HG03575 (cell line): ENCODE results near the gene UCK2.

Experiments
- ATAC-seq: cut with Tn5 transposase; IDR thresholded peaks from one replicate; pipeline ENCODE4 v1.9.1; 2021; ENCODE audit not compliant: unreplicated experiment, insufficient number of reproducible peaks, low FRiP score; ENCODE audit errors: extremely low read depth

UCK2 gene

GRCh38 chr1:165915480-165915879 is 88.1 kb downstream of the UCK2 start:
- no peak for ATAC-seq

DNA sequence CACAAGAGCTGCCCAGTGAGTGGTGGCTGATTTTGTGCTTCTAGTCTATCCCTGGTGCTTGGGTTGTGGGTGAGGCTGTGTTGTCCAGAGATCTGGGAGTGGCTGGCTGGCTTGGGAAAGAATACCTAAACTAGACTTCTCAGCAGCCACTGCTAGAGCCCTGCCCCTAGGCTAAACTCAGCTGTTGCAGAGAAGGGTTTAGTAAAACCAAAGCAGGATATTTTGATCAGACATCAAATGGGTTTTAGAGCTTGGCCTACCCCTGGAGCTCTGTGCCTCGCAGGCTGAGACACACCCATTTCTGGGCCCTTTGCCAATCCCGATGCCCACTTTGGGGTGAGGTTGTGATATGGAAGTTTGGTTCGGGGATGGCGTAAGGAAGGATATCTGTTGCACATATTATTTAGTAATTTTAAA is 88.5 kb downstream of the UCK2 start:
- no peak for ATAC-seq

DNA sequence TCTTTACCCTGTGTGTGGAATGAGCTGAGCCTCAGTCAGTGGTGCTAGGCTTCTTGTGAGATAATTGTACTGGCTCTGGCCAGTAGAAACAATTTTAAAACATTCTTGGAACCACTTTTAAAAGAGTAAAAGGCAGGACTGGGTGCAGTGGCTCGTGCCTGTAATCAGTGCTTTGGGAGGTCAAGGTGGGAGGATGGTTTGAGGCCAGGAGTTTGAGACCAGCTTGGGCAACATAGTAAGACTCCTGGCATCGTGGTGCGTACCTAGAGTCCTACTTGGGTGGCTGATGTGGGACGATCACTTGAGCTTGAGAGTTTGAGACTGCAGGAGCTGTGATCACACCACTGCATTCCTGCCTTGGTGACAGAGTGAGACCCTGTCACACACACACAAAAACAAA is 89.8 kb downstream of the UCK2 start:
- no peak for ATAC-seq

- ATAC-seq, result no peak
These were observed 96.7 kb downstream of the UCK2 start for GRCh38 chr1:165924117-165924516.

DNA sequence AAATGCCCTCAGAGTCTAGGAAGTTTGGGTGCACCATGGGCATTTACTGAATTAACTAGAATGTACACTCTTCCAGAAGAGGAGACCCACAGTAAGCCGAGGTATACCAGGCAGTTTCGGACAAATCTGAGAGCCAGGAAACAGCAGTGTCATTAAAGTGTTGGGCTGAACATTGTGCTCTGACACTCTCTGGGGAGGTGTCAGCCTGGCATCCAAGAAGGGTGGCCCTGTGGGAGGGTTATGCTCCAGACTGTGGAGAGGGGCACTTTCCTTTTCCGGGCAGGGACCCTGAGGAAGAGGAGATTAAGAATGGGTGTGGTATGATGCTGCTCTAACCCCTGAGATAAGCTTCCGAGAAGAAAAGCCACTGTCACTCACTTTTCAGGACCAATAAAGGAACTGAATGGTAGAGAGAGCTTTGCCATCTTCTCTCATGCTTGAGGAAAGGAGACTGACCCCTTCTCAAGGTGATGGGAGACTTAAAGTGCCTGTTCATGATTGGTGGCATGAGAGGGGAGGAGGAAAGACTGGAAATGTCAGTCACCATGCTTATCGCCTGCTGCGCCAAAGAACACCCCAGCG is 98.2 kb downstream of the UCK2 start:
- ATAC-seq, result no peak

DNA sequence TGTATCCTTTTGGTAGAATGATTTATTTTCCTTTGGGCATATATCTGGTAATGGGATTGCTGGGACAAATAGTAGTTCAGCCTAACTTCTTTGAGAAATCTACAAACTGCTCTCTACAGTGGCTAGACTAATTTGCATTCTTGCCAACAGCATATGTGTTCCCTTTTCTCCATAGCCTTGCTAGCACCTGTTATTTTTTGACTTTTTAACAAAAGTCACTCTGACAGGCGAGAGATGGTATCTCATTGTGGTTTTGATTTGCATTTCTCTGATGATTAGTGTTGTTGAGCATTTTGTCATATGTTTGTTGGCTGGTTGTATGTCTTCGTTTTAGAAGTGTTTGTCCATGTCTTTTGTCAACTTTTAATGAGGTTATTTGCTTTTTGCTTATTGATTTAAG is 99.8 kb downstream of the UCK2 start:
- ATAC-seq, result no peak

DNA sequence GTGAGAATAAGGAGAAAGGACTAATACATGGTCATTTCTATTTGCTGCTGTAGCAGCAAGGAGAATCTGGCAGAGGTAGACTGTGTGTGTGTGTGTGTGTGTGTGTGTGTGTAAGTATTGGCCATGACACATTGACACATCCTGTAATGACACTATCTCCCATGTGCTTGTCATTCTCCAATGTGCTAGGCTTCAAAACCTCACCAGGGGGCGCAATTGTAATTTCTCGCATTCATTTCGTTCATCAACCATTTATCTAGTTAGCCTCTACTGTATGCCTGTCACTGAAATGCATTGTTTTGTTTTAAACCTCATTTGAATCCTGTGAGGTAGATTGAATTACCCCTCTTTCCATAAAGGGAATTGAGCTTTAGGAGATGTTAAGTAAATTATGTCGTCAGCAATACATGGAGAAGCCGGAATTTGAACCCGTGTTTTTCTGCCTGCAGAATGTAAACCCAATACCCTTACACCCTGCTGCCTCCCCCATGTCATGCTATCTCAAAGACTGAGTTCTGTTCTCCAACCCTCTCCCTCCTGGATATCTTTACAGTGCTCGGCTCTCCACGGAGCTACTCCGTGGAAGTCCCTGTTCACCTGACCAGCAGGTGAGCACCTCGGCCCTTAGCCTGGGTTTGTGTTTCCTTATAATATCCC is 100.8 kb downstream of the UCK2 start:
- ATAC-seq, result no peak

GRCh38 chr1:165930961-165931360 is 103.5 kb downstream of the UCK2 start:
- no peak for ATAC-seq

DNA sequence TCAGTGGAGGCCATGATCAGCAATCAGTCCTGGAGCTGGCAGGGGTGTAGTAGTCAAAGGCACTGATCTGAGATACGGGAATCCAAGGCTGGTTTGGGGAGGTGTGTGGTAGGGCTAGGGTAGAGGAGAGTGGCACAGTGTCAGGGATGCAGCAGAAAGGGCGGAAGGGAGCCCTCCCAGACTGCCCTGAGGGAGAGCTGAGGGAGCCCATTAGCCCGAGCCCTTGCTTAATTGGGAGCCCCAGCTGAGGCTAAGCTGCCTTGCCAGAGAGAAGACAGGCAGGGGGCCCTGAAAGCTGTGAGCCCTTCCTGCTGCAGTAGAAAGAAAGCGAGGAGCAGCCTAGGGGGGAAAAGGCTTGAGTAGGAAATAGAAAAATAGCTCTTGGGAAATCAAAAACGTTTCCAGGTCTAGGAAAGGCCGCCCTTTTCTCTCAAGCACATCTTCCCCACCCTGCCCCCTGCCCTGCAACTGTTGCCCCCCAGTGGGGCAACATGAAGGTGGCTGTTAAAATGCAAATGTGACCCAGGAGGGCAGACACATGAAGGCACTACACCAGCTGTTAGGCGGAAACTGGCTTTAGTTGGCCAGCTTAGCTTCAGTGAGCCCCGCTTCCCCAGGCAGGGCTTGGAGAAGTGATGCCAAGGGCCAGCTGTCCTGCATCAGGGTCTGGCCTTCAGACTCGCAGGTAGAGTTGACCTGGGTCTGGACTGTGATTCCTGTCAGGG is 106.2 kb downstream of the UCK2 start:
- no peak for ATAC-seq

- ATAC-seq, result no peak
These were observed 109.1 kb downstream of the UCK2 start for GRCh38 chr1:165936542-165936941.

DNA sequence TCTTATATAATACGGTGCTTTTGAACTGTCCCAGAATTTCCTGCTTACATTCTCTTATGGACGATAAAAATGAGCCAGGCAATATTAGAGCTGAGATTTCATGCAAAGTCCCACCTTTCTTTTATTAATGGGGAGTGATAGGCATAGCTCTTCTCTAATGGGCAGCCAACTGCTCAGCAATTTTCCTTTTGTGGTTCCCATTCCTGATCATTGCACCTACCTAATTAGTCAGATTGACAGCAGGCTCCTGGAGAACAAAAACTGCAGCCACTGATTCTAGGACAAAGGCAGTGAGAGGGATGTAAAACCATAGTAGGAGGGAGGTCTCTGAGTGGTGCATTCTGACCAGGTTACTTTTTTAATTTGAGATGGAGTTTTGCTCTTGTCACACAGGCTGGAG is 110.4 kb downstream of the UCK2 start:
- ATAC-seq, result no peak

DNA sequence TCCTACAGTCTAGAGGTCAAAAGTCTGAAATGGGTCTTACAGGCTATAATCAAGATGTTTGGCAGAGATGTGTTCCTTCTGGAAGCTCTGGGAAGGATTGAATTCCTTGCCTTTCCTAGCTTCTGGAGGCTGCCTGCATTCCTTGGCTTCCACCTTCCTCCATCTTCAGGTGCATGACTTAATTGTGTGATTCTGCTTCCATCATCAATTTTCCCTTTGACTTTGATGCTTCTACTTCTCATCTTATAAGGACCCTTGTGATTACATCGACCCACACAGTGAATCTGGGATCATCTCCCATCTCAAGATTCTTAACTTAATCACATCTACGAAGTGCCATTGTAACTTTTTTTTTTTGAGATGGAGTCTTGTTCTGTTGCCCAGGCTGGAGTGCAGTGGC is 111.4 kb downstream of the UCK2 start:
- ATAC-seq, result no peak

GRCh38 chr1:165941531-165941930 is 114.1 kb downstream of the UCK2 start:
- no peak for ATAC-seq

GRCh38 chr1:165942062-165942461 is 114.6 kb downstream of the UCK2 start:
- no peak for ATAC-seq

DNA sequence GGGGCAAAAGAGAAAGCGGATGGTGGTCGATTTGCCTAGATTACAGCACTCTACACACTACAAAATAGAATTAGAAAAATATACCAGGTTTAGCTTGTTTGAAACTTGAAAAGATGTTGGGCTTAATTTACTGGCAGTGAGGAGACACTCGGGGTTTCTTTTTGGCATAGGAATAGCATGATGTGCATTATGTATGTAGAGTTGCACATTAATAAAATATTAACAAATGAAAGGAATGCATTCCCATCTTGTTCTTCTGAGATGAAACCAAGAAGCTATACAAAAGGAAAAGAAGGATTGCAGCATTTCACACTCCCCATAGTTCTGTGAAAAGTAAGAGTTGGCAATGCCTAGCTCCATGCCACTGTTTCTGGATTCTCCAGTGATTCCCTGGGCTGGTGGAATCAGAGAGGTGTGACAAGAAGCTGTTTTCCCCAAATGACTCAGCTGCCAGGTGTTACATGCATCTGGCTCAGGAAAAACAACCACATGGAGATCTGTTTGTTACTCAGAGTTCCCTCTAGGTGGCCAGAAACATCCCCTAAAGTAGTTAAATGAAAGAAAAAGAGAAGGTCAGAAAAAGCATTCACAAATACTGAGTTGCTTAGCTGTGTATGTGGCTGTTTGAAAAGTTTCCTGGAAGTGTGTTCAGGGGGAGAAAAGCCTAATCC is 115.6 kb downstream of the UCK2 start:
- no peak for ATAC-seq

DNA sequence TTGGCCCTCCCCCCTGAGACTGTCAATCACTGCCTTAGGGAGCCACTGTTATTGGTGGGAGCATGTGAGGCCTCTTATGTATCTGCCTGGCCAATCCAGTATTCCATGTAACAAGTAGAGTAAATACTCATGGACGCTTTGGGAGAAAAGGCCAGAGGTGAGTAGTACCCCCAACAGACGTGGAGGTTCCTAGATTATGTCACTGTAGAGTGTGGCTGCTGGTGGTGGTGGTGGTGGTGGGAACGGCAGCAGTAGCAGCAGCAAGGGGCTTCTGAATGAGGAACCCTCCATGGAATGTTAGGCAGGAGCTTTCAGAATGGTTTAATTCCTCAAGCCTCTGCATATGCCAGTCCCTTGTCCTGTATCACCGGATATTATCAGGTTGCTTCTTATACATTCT is 118.5 kb downstream of the UCK2 start:
- no peak for ATAC-seq

DNA sequence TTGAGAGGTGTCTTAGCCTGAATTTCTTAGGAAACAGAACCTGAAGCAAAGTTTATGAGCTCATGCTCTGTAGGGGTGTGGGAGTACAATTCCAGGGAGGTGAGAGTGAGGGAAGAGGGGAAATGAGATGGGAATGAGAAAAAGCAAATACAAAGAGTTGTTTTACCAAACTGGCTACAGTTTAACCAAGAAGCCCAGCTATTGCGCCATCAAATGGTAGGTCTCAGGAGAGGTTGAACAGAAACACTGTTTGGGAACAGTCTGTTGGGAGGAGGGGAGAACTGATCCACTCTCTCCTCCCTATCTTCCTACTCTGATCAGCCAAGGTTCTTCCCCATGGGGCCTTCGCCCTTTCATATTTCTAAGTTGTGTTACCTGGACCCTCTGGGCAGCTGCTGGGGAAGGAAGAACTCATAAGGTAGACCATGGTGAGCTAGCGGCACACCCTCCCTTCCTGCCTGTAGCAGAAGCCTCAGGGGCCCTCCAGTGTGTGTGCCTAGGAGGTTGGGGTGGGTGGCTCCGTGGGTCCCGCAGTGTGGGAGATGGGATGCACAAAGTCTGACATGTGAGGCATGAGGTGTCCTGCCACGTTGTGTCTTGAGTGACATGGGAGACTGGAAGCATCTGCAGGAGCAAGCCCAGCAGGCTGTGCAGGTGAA is 120.5 kb downstream of the UCK2 start:
- ATAC-seq, result no peak

- no peak for ATAC-seq
These were observed 122.1 kb downstream of the UCK2 start for GRCh38 chr1:165949335-165950130.

GRCh38 chr1:165954940-165955339 is 127.5 kb downstream of the UCK2 start:
- ATAC-seq, result no peak
